ENCODE results near the gene ITGA1. TPM values are rescaled to one million over a fixed set of nuclear protein-coding genes. Genes with fewer than 3 reads are reported as not detected.

ITGA1 gene
- total and polyA plus RNA-seq, 2 of the 8 experiments (the other 6 are each of a cell fraction or from before 2014, with no cell fraction given), result 2.3 to 9.0 TPM

DNA sequence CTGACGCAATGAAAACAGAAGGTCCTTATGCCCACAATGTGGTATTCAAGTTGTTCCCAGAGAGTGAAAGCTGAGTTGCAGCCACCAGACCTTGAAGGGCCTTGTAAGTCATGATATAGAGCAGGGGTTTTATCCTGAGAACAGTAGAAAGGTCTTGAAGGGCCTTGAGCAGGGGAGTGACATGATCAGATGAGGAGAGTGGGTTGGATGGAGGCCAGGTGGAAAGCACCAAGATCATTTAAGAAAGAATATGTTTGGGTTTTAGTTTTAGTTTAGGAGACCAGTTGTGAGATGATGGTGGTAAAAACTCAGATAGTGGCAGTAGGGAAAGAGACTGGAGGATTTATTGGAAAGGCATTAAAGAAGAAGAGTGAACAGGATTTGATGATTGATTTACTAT, 207.4 kb downstream of the ITGA1 start:
- POLR2A ChIA-PET (ENCODE audit: partially characterized antibody), result no interaction called here
- H3K79me2 ChIP-seq (ENCODE audit: control insufficient read depth in 1 of 2, insufficient read depth in 2 of 2, low read length in 2 of 2), result no peaks in the 10 kb centered on the region
- no peak for TF ChIP-seq NANOG (IDR thresholded peaks at IDR 0.05; ENCODE audit: insufficient read depth, low read depth, low read length, poor library complexity, severe bottlenecking)
- TF ChIP-seq HDAC6 (IDR thresholded peaks at IDR 0.05; ENCODE audit: low read depth, low read length), result no peak
- TF ChIP-seq, protein P1, sequence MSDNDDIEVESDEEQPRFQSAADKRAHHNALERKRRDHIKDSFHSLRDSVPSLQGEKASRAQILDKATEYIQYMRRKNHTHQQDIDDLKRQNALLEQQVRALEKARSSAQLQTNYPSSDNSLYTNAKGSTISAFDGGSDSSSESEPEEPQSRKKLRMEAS (IDR thresholded peaks at IDR 0.05), result no peak
- no peak for TF ChIP-seq ZNF274 (IDR thresholded peaks at IDR 0.05; ENCODE audit: borderline replicate concordance, extremely low read depth, low read length)
- no peak for TF ChIP-seq CBX5 (IDR thresholded peaks at IDR 0.05; ENCODE audit: low read depth, low read length)
- no peak for TF ChIP-seq RAD21 (IDR thresholded peaks at IDR 0.05 in 1 of 2, conservative IDR thresholded peaks at IDR 0.05 in 1 of 2; ENCODE audit: low read depth in 2 of 2, low read length in 2 of 2)

More for the DNA sequence above, 207.4 kb downstream of the ITGA1 start:
- Histone ChIP-seq H4K8ac (ENCODE audit: extremely low read depth, insufficient read depth, low read length) (no peak overlapping the region), H3K23ac (ENCODE audit: insufficient read length) (no peak overlapping the region), H3K23me2 (ENCODE audit: low read depth, low read length) (peaks cover 1% of the 10 kb centered on the region; the same call in 1 of the 2 replicates), H4K5ac (ENCODE audit: insufficient read length, low read depth, low read length) (no peak overlapping the region), H3K56ac (replicated peaks; ENCODE audit: insufficient read length, low read depth, low read length) (no peak overlapping the region), H3K36me3 (ENCODE audit: control insufficient read depth in 2 of 4, insufficient read depth in 4 of 4, low read length in 3 of 4) (no peaks in the 10 kb centered on the region; a peak in 1 of 8 replicates), H3K4ac (replicated peaks; ENCODE audit: insufficient read length, low read depth, low read length) (no peak overlapping the region), H3K9me3 (ENCODE audit: insufficient read depth in 2 of 2, low read depth in 1 of 2, low read length in 1 of 2) (no peaks in the 10 kb centered on the region), H2AK5ac (ENCODE audit: low read depth, low read length) (no peak overlapping the region), H4K20me1 (replicated peaks in 1 of 2; ENCODE audit: control insufficient read depth in 1 of 2, insufficient read depth in 2 of 2, low read length in 2 of 2) (no peaks in the 10 kb centered on the region), H3K18ac (ENCODE audit: extremely low read depth, low read length) (no peak overlapping the region), H2BK5ac (ENCODE audit: low read depth, low read length) (no peak overlapping the region), H3K4me3 (ENCODE audit: extremely low read depth in 1 of 4, insufficient read depth in 2 of 4, low read depth in 3 of 4, low read length in 4 of 4) (no peak overlapping the region), H3K79me1 (ENCODE audit: low read depth, low read length) (no peaks in the 10 kb centered on the region), H3K27ac (ENCODE audit: low read depth, low read length) (no peak overlapping the region), H3K9ac (replicated peaks in 1 of 4; ENCODE audit: extremely low read depth in 1 of 4, low read depth in 3 of 4, low read length in 3 of 4) (no peak overlapping the region), H4K91ac (replicated peaks; ENCODE audit: insufficient read length, low read length) (no peak overlapping the region), H2AFZ (ENCODE audit: low read length) (no peak overlapping the region), H2BK120ac (replicated peaks; ENCODE audit: low read depth, low read length) (no peak overlapping the region), H2BK20ac (ENCODE audit: low read length) (no peak overlapping the region), H2BK15ac (ENCODE audit: low read length) (no peak overlapping the region), H3K27me3 (replicated peaks in 1 of 4; ENCODE audit: control insufficient read depth in 3 of 4, extremely low read depth in 1 of 4, insufficient read depth in 3 of 4, low read length in 3 of 4) (peaks cover 0 to 2% (median 0%) of the 10 kb centered on the region in 4 experiments; a peak in 1 of 7 replicates), H3K14ac (ENCODE audit: insufficient read length) (no peak overlapping the region), H2BK12ac (ENCODE audit: low read depth, low read length) (no peak overlapping the region), H3K4me2 (ENCODE audit: insufficient read depth in 1 of 2, low read depth in 2 of 2, low read length in 2 of 2) (no peak overlapping the region), H3K4me1 (replicated peaks in 1 of 4; ENCODE audit: control insufficient read depth in 3 of 4, insufficient read depth in 4 of 4, low read length in 3 of 4) (no peaks in the 10 kb centered on the region)
- 94% methylated on average over 1 of the region's 1 CpG; no CpG with 5 or more reads in 1 of the 2 experiments for WGBS, 2 experiments (ENCODE audit: extremely low coverage in 1 of 2, insufficient coverage in 1 of 2, insufficient read length in 1 of 2, insufficient replicate concordance in 2 of 2, low coverage in 1 of 2, low lambda C conversion rate in 2 of 2, missing lambda C conversion rate in 1 of 2)
- FAIRE-seq (no peak), DNase-seq (ENCODE audit: low read depth in 1 of 2, low spot score in 2 of 2) (no peak)
- CTCF ChIA-PET (ENCODE audit: partially characterized antibody), result interaction anchor here (0.6 to 1.5 kb wide), 3 partner anchors 12 to 121 kb away, joined by 3 to 4 read pairs (median 3); no protein-coding TSS in a partner anchor
